ENCODE measurements around the gene HS2ST1. TPM values are rescaled to one million over a fixed set of nuclear protein-coding genes. Genes with fewer than 3 reads are reported as not detected.

Gene HS2ST1
- total and polyA plus RNA-seq, 9 donors, result 11.5 to 31.6 (median 21.8) TPM

- no peak for DNase-seq
- no peak overlapping the region for H3K4me3 ChIP-seq
- intact Hi-C loops (cut with DNase I), result no loop called here
- peaks cover 1% of the 10 kb centered on the region for H3K4me1 ChIP-seq (ENCODE audit: insufficient read depth)
- 77 to 86% (median 78%) methylated on average over 1 of the region's 1 CpG for WGBS, 3 donors
- H3K27ac ChIP-seq, result no peak overlapping the region
- no peaks in the 10 kb centered on the region for H3K27me3 ChIP-seq
- TF ChIP-seq POLR2A (IDR thresholded peaks at IDR 0.05) (no peak), EP300 (IDR thresholded peaks at IDR 0.05) (no peak), CTCF (IDR thresholded peaks at IDR 0.05) (no peak)
- no peaks in the 10 kb centered on the region for H3K36me3 ChIP-seq
- no peaks in the 10 kb centered on the region for H3K9me3 ChIP-seq
Measured at GRCh38 chr1:86938450-86938849, 24.0 kb downstream of the HS2ST1 start.

DNA sequence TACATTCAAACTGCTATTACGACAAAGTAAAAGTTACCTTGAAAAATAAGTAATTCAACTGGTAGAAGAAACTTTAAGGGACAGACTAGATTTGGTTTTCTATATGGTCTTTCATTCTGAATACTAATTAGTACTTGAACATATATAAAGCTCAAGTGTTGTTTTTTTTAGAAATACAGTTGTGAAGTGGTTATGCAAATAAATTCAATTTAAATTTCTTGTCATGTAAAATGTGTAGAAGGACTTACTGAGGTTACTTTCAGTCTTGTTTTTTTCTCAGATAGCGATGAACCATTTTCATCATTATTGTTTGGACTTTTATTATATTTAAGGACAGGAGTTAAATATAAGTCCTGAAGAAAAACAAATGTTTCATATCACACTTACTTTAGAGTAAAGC lies 24.4 kb downstream of the HS2ST1 start:
- Histone ChIP-seq H3K4me1 (ENCODE audit: insufficient read depth) (peaks cover 1% of the 10 kb centered on the region), H3K9me3 (no peaks in the 10 kb centered on the region), H3K27ac (no peak overlapping the region), H3K4me3 (no peak overlapping the region), H3K36me3 (no peaks in the 10 kb centered on the region), H3K27me3 (no peaks in the 10 kb centered on the region)
- no peak for DNase-seq
- intact Hi-C loops (cut with DNase I), result no loop called here
- WGBS, 3 donors, result 96 to 99% (median 98%) methylated on average over 2 of the region's 2 CpGs
- TF ChIP-seq CTCF (IDR thresholded peaks at IDR 0.05), result no peak
- TF ChIP-seq EP300 (IDR thresholded peaks at IDR 0.05), result no peak
- TF ChIP-seq POLR2A (IDR thresholded peaks at IDR 0.05), result no peak

DNA sequence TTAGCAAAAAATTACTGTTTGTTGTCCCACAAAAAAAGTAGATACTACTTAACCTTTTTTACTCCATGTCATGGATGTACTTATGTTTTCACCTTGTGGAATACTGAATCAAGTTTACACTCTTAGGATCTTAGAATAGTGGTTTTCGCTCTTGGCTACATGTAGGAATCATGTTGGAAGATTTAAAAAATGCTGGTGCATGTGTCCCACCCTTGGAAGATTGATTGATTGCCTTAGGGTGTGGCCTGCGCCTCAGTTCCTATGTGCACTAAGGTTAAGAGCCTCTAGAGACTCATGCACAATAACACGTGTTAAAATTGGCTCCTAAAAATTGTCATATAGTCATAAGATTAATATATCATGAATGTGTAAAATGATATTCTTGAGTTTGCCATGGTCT lies 25.0 kb downstream of the HS2ST1 start:
- Histone ChIP-seq H3K27me3 (no peaks in the 10 kb centered on the region), H3K27ac (no peak overlapping the region), H3K36me3 (no peaks in the 10 kb centered on the region), H3K4me3 (no peak overlapping the region), H3K4me1 (ENCODE audit: insufficient read depth) (peaks cover 1% of the 10 kb centered on the region), H3K9me3 (no peaks in the 10 kb centered on the region)
- no peak for DNase-seq
- no peak for TF ChIP-seq CTCF (IDR thresholded peaks at IDR 0.05)
- no peak for TF ChIP-seq EP300 (IDR thresholded peaks at IDR 0.05)
- no peak for TF ChIP-seq POLR2A (IDR thresholded peaks at IDR 0.05)
- intact Hi-C loops (cut with DNase I), result no loop called here
- 91 to 93% (median 91%) methylated on average over 3 of the region's 3 CpGs for WGBS, 3 donors

GRCh38 chr1:86940599-86940998 lies 26.2 kb downstream of the HS2ST1 start:
- Histone ChIP-seq H3K9me3 (no peaks in the 10 kb centered on the region), H3K4me1 (ENCODE audit: insufficient read depth) (no peaks in the 10 kb centered on the region), H3K36me3 (no peaks in the 10 kb centered on the region), H3K27me3 (no peaks in the 10 kb centered on the region), H3K27ac (no peak overlapping the region), H3K4me3 (no peak overlapping the region)
- intact Hi-C loops (cut with DNase I), result no loop called here
- WGBS, 3 donors, result 97 to 98% (median 98%) methylated on average over 2 of the region's 2 CpGs
- TF ChIP-seq POLR2A (IDR thresholded peaks at IDR 0.05), result no peak
- TF ChIP-seq EP300 (IDR thresholded peaks at IDR 0.05), result no peak
- no peak for TF ChIP-seq CTCF (IDR thresholded peaks at IDR 0.05)
- no peak for DNase-seq

- no peak overlapping the region for H3K27ac ChIP-seq
- TF ChIP-seq POLR2A (IDR thresholded peaks at IDR 0.05) (no peak), CTCF (IDR thresholded peaks at IDR 0.05) (no peak), EP300 (IDR thresholded peaks at IDR 0.05) (no peak)
- H3K4me1 ChIP-seq (ENCODE audit: insufficient read depth), result peaks cover 2% of the 10 kb centered on the region
- H3K4me3 ChIP-seq, result no peak overlapping the region
- H3K27me3 ChIP-seq, result no peaks in the 10 kb centered on the region
- 15 to 53% (median 36%) methylated on average over 1 of the region's 1 CpG for WGBS, 3 donors
- no peaks in the 10 kb centered on the region for H3K36me3 ChIP-seq
- no peak for DNase-seq
- no peaks in the 10 kb centered on the region for H3K9me3 ChIP-seq
- intact Hi-C loops (cut with DNase I), result no loop called here
Measured at GRCh38 chr1:86942042-86942441, 27.6 kb downstream of the HS2ST1 start.

Measured in ovary (tissue), 9 donors.